ENCODE data around the gene ZXDA.
A peak's percentile ranks its signal among the peaks of the same experiment; 100 is the strongest.
"Not testable (repeated sequence)": the region's sequence is repeated elsewhere in the genome, so short reads cannot be mapped to it uniquely, and the experiment has no call there.

Gene ZXDA

GRCh38 chrX:57910287-57910912 lies at the start of gene ZXDA:
ZXDA (minus strand) TSS chrX:57910458; CDS start chrX:57910420, 38 bp downstream.
- Histone ChIP-seq H3K9ac (ENCODE audit: low read depth in 1 of 2, low read length in 2 of 2) (peak within 1 kb of the TSS; percentile 25 to 32), H3K4me3 (ENCODE audit: low read depth in 1 of 2, low read length in 2 of 2) (peak within 1 kb of the TSS; percentile 58 to 60), H3K27ac (ENCODE audit: low read depth, low read length) (peak within 1 kb of the TSS; percentile 66)
- not testable (repeated sequence) for H3K4me1 ChIP-seq (ENCODE audit: control insufficient read depth in 1 of 2, insufficient read depth in 2 of 2, low read length in 2 of 2); H3K9me3 ChIP-seq (ENCODE audit: control insufficient read depth in 1 of 2, low read length in 2 of 2); H3K36me3 ChIP-seq (ENCODE audit: control insufficient read depth in 1 of 2, insufficient read depth in 2 of 2, low read length in 2 of 2); H3K27me3 ChIP-seq (ENCODE audit: control insufficient read depth in 1 of 2, insufficient read depth in 2 of 2, low read length in 2 of 2)

DNA sequence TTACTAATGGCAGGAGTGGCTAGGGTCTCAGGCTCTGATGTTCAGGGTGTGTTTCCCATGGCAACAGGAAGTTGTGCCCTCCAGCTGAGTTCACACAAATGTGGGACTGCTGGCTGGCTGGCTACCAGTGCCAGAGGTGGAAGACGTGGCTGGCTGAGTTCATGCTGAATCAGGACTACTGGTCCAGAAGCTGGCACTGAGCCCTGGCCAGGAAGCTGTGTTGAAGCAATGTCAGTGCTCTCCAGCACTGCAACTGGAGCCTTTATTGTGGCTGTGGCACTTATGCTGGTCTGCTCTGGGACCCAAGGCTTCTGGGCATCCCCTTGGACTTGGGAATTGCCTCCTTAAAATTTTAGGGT lies 42.0 kb upstream of the ZXDA start:
- no peak overlapping the region for H3K4me3 ChIP-seq (ENCODE audit: low read depth in 1 of 2, low read length in 2 of 2)
- no peaks in the 10 kb centered on the region for H3K4me1 ChIP-seq (ENCODE audit: control insufficient read depth in 1 of 2, insufficient read depth in 2 of 2, low read length in 2 of 2)
- no peaks in the 10 kb centered on the region for H3K9me3 ChIP-seq (ENCODE audit: control insufficient read depth in 1 of 2, low read length in 2 of 2)
- no peak overlapping the region for H3K9ac ChIP-seq (ENCODE audit: low read depth in 1 of 2, low read length in 2 of 2)
- H3K27ac ChIP-seq (ENCODE audit: low read depth, low read length): no peak overlapping the region
- no peaks in the 10 kb centered on the region for H3K27me3 ChIP-seq (ENCODE audit: control insufficient read depth in 1 of 2, insufficient read depth in 2 of 2, low read length in 2 of 2)
- no peaks in the 10 kb centered on the region for H3K36me3 ChIP-seq (ENCODE audit: control insufficient read depth in 1 of 2, insufficient read depth in 2 of 2, low read length in 2 of 2)

GRCh38 chrX:57951666-57952319 lies 41.5 kb upstream of the ZXDA start:
- Histone ChIP-seq H3K36me3 (ENCODE audit: control insufficient read depth in 1 of 2, insufficient read depth in 2 of 2, low read length in 2 of 2) (no peaks in the 10 kb centered on the region), H3K9ac (ENCODE audit: low read depth in 1 of 2, low read length in 2 of 2) (no peak overlapping the region), H3K4me1 (ENCODE audit: control insufficient read depth in 1 of 2, insufficient read depth in 2 of 2, low read length in 2 of 2) (no peaks in the 10 kb centered on the region), H3K4me3 (ENCODE audit: low read depth in 1 of 2, low read length in 2 of 2) (no peak overlapping the region), H3K27ac (ENCODE audit: low read depth, low read length) (no peak overlapping the region), H3K9me3 (ENCODE audit: control insufficient read depth in 1 of 2, low read length in 2 of 2) (no peaks in the 10 kb centered on the region), H3K27me3 (ENCODE audit: control insufficient read depth in 1 of 2, insufficient read depth in 2 of 2, low read length in 2 of 2) (no peaks in the 10 kb centered on the region)

DNA sequence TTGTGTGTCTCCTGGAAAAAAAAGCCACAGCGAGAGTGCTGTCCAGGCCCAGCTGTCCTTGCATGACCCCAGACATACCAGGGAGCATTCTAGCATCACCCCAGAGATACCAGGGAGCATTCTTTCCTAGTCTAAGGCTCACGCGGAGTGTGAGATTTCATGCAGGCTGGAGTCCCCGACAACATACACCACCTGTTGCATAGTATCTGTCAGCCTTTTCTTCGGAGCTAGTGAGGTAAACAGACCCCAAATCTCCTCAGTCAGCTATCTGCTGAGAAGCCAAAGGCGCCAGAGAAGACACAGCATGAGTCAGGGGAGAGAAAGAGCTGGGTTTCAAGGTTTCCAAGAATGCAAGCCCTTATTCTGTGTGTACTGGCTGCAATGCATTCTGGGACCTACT lies 23.1 kb upstream of the ZXDA start:
- no peak overlapping the region for H3K4me3 ChIP-seq (ENCODE audit: low read depth in 1 of 2, low read length in 2 of 2)
- H3K9ac ChIP-seq (ENCODE audit: low read depth in 1 of 2, low read length in 2 of 2): no peak overlapping the region

DNA sequence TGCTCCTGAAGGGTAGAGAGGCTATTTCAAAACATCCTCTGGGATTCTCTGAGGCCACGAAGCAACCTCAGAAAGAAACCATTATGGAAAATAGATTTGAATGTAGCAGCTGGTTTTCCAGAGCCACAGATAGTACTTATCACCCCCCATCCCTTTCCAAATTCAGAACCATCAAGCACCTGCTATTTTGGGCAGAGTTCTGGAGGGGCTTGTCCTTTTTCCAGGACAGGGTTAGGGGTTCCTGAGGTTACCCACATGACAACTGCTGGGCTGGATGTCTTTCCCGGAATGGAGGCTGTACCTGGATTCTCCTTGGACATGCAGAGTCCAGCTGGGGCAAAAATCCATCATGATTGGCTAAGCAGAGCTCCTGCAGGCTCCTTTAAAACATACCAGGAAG lies 22.0 kb upstream of the ZXDA start:
- Histone ChIP-seq H3K9me3 (ENCODE audit: control insufficient read depth in 1 of 2, low read length in 2 of 2) (no peaks in the 10 kb centered on the region), H3K36me3 (ENCODE audit: control insufficient read depth in 1 of 2, insufficient read depth in 2 of 2, low read length in 2 of 2) (no peaks in the 10 kb centered on the region), H3K9ac (ENCODE audit: low read depth in 1 of 2, low read length in 2 of 2) (no peak overlapping the region), H3K4me3 (ENCODE audit: low read depth in 1 of 2, low read length in 2 of 2) (no peak overlapping the region), H3K4me1 (ENCODE audit: control insufficient read depth in 1 of 2, insufficient read depth in 2 of 2, low read length in 2 of 2) (no peaks in the 10 kb centered on the region), H3K27me3 (ENCODE audit: control insufficient read depth in 1 of 2, insufficient read depth in 2 of 2, low read length in 2 of 2) (no peaks in the 10 kb centered on the region), H3K27ac (ENCODE audit: low read depth, low read length) (no peak overlapping the region)

More for the DNA sequence above, 23.1 kb upstream of the ZXDA start:
- no peaks in the 10 kb centered on the region for H3K27me3 ChIP-seq (ENCODE audit: control insufficient read depth in 1 of 2, insufficient read depth in 2 of 2, low read length in 2 of 2)
- no peaks in the 10 kb centered on the region for H3K9me3 ChIP-seq (ENCODE audit: control insufficient read depth in 1 of 2, low read length in 2 of 2)
- no peaks in the 10 kb centered on the region for H3K4me1 ChIP-seq (ENCODE audit: control insufficient read depth in 1 of 2, insufficient read depth in 2 of 2, low read length in 2 of 2)
- no peak overlapping the region for H3K27ac ChIP-seq (ENCODE audit: low read depth, low read length)
- H3K36me3 ChIP-seq (ENCODE audit: control insufficient read depth in 1 of 2, insufficient read depth in 2 of 2, low read length in 2 of 2): no peaks in the 10 kb centered on the region

GRCh38 chrX:57930051-57930450 lies 19.8 kb upstream of the ZXDA start:
- H3K4me3 ChIP-seq (ENCODE audit: low read depth in 1 of 2, low read length in 2 of 2): no peak overlapping the region
- H3K27ac ChIP-seq (ENCODE audit: low read depth, low read length): no peak overlapping the region
- no peaks in the 10 kb centered on the region for H3K27me3 ChIP-seq (ENCODE audit: control insufficient read depth in 1 of 2, insufficient read depth in 2 of 2, low read length in 2 of 2)
- H3K9ac ChIP-seq (ENCODE audit: low read depth in 1 of 2, low read length in 2 of 2): no peak overlapping the region
- H3K36me3 ChIP-seq (ENCODE audit: control insufficient read depth in 1 of 2, insufficient read depth in 2 of 2, low read length in 2 of 2): no peaks in the 10 kb centered on the region
- no peaks in the 10 kb centered on the region for H3K9me3 ChIP-seq (ENCODE audit: control insufficient read depth in 1 of 2, low read length in 2 of 2)
- H3K4me1 ChIP-seq (ENCODE audit: control insufficient read depth in 1 of 2, insufficient read depth in 2 of 2, low read length in 2 of 2): no peaks in the 10 kb centered on the region

GRCh38 chrX:57929373-57929772 lies 19.1 kb upstream of the ZXDA start:
- H3K27me3 ChIP-seq (ENCODE audit: control insufficient read depth in 1 of 2, insufficient read depth in 2 of 2, low read length in 2 of 2): no peaks in the 10 kb centered on the region
- no peak overlapping the region for H3K27ac ChIP-seq (ENCODE audit: low read depth, low read length)
- no peak overlapping the region for H3K9ac ChIP-seq (ENCODE audit: low read depth in 1 of 2, low read length in 2 of 2)
- H3K4me1 ChIP-seq (ENCODE audit: control insufficient read depth in 1 of 2, insufficient read depth in 2 of 2, low read length in 2 of 2): no peaks in the 10 kb centered on the region
- H3K4me3 ChIP-seq (ENCODE audit: low read depth in 1 of 2, low read length in 2 of 2): no peak overlapping the region
- no peaks in the 10 kb centered on the region for H3K9me3 ChIP-seq (ENCODE audit: control insufficient read depth in 1 of 2, low read length in 2 of 2)
- H3K36me3 ChIP-seq (ENCODE audit: control insufficient read depth in 1 of 2, insufficient read depth in 2 of 2, low read length in 2 of 2): no peaks in the 10 kb centered on the region

- Histone ChIP-seq H3K36me3 (ENCODE audit: control insufficient read depth in 1 of 2, insufficient read depth in 2 of 2, low read length in 2 of 2) (no peaks in the 10 kb centered on the region), H3K9me3 (ENCODE audit: control insufficient read depth in 1 of 2, low read length in 2 of 2) (no peaks in the 10 kb centered on the region), H3K27ac (ENCODE audit: low read depth, low read length) (no peak overlapping the region), H3K9ac (ENCODE audit: low read depth in 1 of 2, low read length in 2 of 2) (no peak overlapping the region), H3K4me1 (ENCODE audit: control insufficient read depth in 1 of 2, insufficient read depth in 2 of 2, low read length in 2 of 2) (no peaks in the 10 kb centered on the region), H3K4me3 (ENCODE audit: low read depth in 1 of 2, low read length in 2 of 2) (no peak overlapping the region), H3K27me3 (ENCODE audit: control insufficient read depth in 1 of 2, insufficient read depth in 2 of 2, low read length in 2 of 2) (no peaks in the 10 kb centered on the region)
Measured at GRCh38 chrX:57925806-57926205, 15.5 kb upstream of the ZXDA start.

DNA sequence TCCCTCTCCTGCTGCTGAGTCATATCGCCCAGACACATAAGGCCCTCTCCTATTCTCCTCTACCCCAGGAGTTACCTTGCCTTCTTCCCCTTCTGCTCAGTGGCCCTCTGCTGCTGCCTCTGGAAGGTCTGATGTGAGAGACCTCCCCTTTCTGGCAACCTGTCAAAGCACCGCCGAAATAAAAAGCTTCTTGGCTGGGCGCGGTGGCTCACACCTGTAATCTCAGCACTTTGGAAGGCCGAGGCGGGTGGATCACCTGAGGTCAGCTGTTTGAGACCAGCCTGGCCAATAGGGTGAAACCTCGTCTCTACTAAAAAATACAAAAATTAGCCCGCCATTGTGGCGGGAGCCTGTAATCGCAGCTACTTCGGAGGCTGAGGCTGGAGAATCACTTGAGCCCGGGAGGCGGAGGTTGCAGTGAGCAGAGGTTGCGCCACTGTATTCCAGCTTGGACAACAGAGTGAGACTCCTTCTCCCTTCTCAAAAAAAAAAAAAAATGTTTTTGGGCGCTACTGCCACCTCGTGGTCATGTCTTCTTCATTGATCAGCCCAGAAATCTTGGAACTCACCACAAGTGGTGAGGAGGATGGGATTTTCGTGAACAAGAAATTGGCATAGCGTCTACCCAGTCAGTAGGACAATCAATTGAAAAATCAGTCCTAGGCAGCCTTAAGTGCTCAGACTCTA lies 8.6 kb upstream of the ZXDA start:
- Histone ChIP-seq H3K4me3 (ENCODE audit: low read depth in 1 of 2, low read length in 2 of 2) (no peak overlapping the region), H3K9me3 (ENCODE audit: control insufficient read depth in 1 of 2, low read length in 2 of 2) (no peaks in the 10 kb centered on the region), H3K4me1 (ENCODE audit: control insufficient read depth in 1 of 2, insufficient read depth in 2 of 2, low read length in 2 of 2) (no peaks in the 10 kb centered on the region), H3K27ac (ENCODE audit: low read depth, low read length) (no peak overlapping the region), H3K9ac (ENCODE audit: low read depth in 1 of 2, low read length in 2 of 2) (no peak overlapping the region), H3K36me3 (ENCODE audit: control insufficient read depth in 1 of 2, insufficient read depth in 2 of 2, low read length in 2 of 2) (no peaks in the 10 kb centered on the region), H3K27me3 (ENCODE audit: control insufficient read depth in 1 of 2, insufficient read depth in 2 of 2, low read length in 2 of 2) (no peaks in the 10 kb centered on the region)

GRCh38 chrX:57915680-57916079 lies 5.4 kb upstream of the ZXDA start:
- no peak overlapping the region for H3K27ac ChIP-seq (ENCODE audit: low read depth, low read length)
- H3K27me3 ChIP-seq (ENCODE audit: control insufficient read depth in 1 of 2, insufficient read depth in 2 of 2, low read length in 2 of 2): no peaks in the 10 kb centered on the region
- peaks cover 0 to 3% of the 10 kb centered on the region in 2 donors for H3K4me1 ChIP-seq (ENCODE audit: control insufficient read depth in 1 of 2, insufficient read depth in 2 of 2, low read length in 2 of 2)
- H3K4me3 ChIP-seq (ENCODE audit: low read depth in 1 of 2, low read length in 2 of 2): no peak overlapping the region
- H3K9ac ChIP-seq (ENCODE audit: low read depth in 1 of 2, low read length in 2 of 2): no peak overlapping the region
- H3K9me3 ChIP-seq (ENCODE audit: control insufficient read depth in 1 of 2, low read length in 2 of 2): no peaks in the 10 kb centered on the region
- H3K36me3 ChIP-seq (ENCODE audit: control insufficient read depth in 1 of 2, insufficient read depth in 2 of 2, low read length in 2 of 2): no peaks in the 10 kb centered on the region
